Retinal pigment epithelial cell (primary cell): ENCODE results near the gene LY6G5B.
A peak's percentile ranks its signal among the peaks of the same experiment; 100 is the strongest.

Experiments
- DNase-seq: peaks from one replicate; pipeline ENCODE4 v3.0.0-alpha.2; 2010; ENCODE audit warnings: low read depth
- H3K4me3 ChIP-seq: 2 replicates; pipeline ENCODE4 v1.5.1; 2011; ENCODE audit warnings: mild to moderate bottlenecking, low read length, control low read depth, moderate library complexity
- CTCF ChIP-seq: conservative IDR thresholded peaks from 2 replicates; pipeline ENCODE4 v1.5.1; 2011; ENCODE audit warnings: low read depth, low read length, control low read depth, inconsistent platforms

The LY6G5B gene

GRCh38 chr6:31660381-31661261, 9.2 kb upstream of the LY6G5B start, which contains the start of gene C6orf47:
Gene C6orf47 (minus strand): TSS chr6:31660778. CDS start chr6:31659947, 831 bp downstream.
- TF ChIP-seq CTCF: no peak
- DNase-seq: no peak
- peak within 1 kb of the TSS; percentile 91 for H3K4me3 ChIP-seq

GRCh38 chr6:31661262-31662123, 8.3 kb upstream of the LY6G5B start:
- H3K4me3 ChIP-seq: peak overlapping the region; percentile 91
- DNase-seq: no peak
- TF ChIP-seq CTCF: no peak

GRCh38 chr6:31662124-31662723, 7.6 kb upstream of the LY6G5B start:
- no peak for DNase-seq
- TF ChIP-seq CTCF: no peak
- no peak overlapping the region for H3K4me3 ChIP-seq

GRCh38 chr6:31663126-31663960, 6.4 kb upstream of the LY6G5B start:
- H3K4me3 ChIP-seq: peak overlapping the region; percentile 94
- TF ChIP-seq CTCF: no peak
- no peak for DNase-seq

- peak overlapping the region; percentile 94 for H3K4me3 ChIP-seq
- no peak for TF ChIP-seq CTCF
- no peak for DNase-seq
Measured at GRCh38 chr6:31663961-31664789, 5.6 kb upstream of the LY6G5B start.
